Renal cortex interstitium (tissue), 11 donors: ENCODE measurements around the gene PPFIBP1. TPM values are rescaled to one million over a fixed set of nuclear protein-coding genes. Genes with fewer than 3 reads are reported as not detected.

Source experiments
- DNase-seq, 11 donors: peaks; one replicate each; pipeline ENCODE4 v3.0.0-alpha.2; 2013; ENCODE audit warnings: low read depth in 9 of 11, low spot score in 4 of 11; ENCODE audit errors: extremely low read depth in 1 of 11
- polyA plus RNA-seq, 3 donors: library from polyadenylated mRNA; unstranded; fragments of 120-200 nt; gene quantifications; one replicate each; pipeline ENCODE4 v1.2.1, GENCODE V29; 2013; ENCODE audit not compliant: insufficient read length in 3 of 3

The PPFIBP1 gene
- polyA plus RNA-seq, 3 donors, result 81.6 to 136 (median 85.7) TPM

- DNase-seq, result no peak
Measured at GRCh38 chr12:27505761-27506160, 18.2 kb upstream of the PPFIBP1 start.

- DNase-seq, result no peak
Measured at GRCh38 chr12:27506645-27507189, 17.3 kb upstream of the PPFIBP1 start.

- DNase-seq, result no peak
Measured at GRCh38 chr12:27508736-27509431, 15.1 kb upstream of the PPFIBP1 start.

DNA sequence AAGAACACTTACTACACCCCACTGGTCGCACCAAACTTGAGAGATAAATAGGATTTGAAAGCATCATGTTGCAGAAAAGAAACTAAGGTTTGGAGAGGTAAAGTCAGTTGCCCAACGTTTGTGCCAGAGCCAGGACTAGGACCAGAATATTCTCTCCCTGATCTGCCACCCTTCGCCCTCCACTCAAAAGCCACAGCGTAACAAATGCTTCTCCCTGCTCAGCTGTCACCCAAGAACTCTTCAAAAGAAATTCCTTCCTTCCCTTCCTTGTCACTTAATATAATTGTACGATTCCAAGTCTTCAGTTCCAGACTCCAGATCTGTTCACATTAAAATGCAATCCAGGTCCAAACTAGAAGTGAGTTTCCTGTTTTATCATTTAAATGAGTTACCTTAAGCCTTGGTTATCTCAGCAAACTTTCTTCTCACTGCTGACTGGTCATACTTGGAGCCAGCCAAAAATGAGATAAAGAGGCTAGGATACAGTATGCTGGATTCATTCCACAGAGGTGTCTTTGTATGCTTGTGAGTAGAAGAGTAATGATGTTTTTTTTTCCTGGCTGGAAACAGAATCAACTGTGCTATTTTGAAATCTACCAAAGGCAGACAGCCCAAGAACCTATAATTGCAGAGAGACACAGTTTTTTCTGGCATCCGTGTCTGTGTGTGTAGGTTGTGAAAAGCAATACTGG, 12.8 kb upstream of the PPFIBP1 start:
- DNase-seq, result no peak

- no peak for DNase-seq
Measured at GRCh38 chr12:27511723-27512045, 12.3 kb upstream of the PPFIBP1 start.

- no peak for DNase-seq
Measured at GRCh38 chr12:27513155-27513824, 10.7 kb upstream of the PPFIBP1 start.

GRCh38 chr12:27515671-27516070, 8.3 kb upstream of the PPFIBP1 start:
- DNase-seq, result peak in 4 of 11 donors; percentile 47 to 78 (median 74)

DNA sequence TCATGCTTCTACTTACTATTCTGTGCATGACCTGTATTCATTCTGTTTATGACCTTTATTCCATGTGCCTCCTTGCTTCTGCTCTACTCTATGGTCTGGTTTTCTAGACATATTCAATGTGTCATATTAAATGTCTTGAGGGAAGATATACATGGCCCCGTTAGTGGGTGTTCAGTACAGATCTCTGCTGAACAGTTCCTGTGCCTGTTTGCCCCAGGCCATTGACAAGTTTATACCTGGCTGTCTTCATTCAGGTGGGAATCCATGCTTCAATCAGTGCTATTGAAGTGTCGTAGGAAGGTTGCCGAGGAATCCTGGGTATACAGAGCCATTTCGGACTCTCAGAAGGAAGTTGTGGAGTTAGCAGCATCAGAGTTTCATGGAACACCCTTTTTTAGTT, 7.4 kb upstream of the PPFIBP1 start:
- no peak for DNase-seq

GRCh38 chr12:27517546-27517945, 6.5 kb upstream of the PPFIBP1 start:
- no peak for DNase-seq

GRCh38 chr12:27517961-27518665, 5.9 kb upstream of the PPFIBP1 start:
- no peak for DNase-seq

DNA sequence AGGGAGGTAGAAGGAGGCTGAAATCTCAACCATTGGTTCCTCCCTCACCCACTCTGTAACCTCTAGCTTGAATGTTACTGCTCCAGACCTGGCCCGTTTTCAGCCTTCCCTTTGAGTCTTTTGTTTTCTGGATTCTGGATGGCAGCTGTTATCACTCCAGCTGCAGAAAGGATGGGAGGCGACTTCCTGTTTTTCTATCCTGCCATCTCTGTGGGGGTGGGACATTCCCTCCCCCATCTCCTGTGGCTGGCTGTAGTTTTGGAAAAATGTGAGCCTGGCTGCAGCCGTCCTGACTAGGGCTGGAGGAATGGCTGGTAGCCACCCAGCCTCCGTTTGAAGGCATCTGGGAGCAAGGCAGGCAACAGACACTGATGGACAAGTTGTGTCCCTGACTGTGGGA, 2.9 kb upstream of the PPFIBP1 start:
- DNase-seq, result peak in 1 of 11 donors; percentile 37

DNA sequence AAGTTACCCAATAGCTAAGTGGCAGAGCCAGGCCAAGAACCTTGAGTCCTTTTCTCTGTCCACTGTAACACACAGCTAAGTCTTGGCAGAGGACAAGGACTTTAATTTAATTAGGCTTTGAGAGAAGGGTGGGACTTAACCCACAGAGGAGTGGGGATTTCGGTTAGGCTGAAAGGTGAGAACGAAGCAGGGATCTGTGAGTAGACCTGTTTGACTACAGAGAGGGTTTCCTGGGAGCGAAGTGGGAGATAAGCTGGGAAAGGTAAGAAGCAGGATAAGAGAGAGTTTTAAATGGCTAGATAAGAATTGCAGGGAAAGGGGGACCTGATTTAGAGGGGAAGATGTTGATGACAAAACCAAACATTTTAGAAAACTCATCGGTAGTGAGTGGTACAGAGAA, 2.0 kb upstream of the PPFIBP1 start:
- no peak for DNase-seq

DNA sequence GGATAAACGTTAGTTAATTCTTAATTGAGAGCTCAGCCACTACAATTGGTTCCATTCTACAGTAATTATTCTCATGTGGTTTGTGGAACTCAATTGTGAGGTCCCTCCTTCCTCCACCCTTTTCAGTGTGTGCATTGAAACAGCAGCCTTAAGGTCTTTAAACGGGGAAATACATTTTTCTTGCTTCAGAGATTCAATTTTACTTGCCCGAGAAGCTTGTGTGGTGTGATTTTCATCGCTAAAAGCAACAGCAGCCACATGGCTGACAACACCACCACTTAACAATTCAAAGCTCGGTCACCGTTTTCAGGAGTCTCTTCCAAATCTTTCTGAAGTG, 733 bp upstream of the PPFIBP1 start:
- no peak for DNase-seq

DNA sequence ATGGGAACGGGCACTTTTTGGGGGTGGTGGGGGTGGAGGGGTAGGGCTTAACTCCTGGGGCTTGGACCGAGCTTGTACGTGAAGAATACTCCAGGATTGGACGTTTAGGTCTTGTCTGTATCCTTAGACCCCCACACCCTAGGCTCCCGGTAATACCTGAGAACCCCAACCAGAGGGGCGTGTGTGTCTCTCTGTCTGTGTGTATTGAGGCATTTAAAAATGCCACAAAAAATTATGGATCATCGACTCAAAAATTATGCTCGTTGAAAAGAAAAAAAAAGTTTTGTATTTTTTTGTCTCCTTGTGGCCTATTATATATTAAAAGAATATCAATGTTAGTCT, 459 bp downstream of the PPFIBP1 start:
- DNase-seq, result no peak

DNA sequence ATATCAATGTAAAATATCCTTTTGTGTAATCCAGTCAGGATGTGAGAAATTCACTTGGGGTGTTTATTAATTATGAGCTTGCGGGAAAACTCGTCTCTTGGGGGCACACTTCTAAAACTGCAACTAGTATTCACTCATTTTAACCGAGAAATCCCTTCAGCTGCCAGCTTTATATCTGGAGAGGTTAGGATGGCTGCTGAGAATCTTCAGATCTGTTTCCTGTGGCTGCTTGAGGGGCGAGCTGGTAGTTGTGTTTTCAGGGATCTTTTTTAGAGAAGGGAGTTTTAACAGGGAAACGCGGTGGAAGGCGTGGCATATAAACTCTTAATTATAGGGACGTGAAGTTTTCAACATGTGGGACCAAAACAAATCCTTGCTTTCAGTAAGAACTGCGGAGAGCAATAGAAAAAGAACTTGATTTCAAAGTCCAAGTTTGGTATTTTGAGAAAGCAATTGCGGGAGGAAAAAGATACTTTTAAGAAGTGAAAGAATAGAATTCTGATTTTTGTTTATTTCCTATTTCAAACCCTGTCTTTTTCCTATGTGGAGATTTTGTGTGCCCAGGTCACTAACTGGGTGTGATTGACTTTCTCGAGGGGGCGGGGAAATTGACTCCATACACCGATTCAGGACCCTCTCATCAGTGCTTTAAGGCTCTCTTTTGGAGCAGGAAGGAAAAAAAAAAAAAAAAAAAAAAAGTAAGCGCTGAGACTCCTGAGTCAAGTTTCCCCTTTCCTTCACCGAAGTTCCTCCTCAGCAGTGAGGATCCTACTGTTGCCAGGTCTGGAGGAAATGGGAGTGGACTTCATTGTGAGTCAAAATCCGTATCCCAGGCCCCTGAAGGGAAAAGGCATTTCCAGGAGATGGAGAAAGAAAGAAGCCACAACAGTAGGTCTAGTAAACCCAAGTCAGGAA, 1.1 kb downstream of the PPFIBP1 start:
- peak in 1 of 11 donors; percentile 50 for DNase-seq

GRCh38 chr12:27527512-27527911, 3.5 kb downstream of the PPFIBP1 start:
- DNase-seq, result no peak

DNA sequence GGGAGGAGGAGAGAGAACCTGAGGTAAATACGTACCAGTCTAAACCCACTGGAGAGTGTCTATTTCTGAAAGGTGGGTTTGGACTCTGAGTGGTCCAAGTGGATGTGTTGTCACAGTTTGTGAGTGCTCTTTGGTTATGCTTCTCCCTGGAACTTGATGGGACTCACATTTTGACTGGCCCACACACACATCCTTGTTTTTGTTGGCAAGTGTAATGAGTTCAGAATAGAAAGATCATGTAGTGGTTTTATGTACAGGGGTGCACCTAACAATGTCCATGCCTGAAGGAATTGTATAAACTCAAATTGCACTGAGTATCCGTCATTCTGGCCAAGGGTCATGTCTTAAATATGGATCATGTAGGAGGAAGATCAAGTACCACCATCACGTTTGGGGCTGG, 4.8 kb downstream of the PPFIBP1 start:
- no peak for DNase-seq

DNA sequence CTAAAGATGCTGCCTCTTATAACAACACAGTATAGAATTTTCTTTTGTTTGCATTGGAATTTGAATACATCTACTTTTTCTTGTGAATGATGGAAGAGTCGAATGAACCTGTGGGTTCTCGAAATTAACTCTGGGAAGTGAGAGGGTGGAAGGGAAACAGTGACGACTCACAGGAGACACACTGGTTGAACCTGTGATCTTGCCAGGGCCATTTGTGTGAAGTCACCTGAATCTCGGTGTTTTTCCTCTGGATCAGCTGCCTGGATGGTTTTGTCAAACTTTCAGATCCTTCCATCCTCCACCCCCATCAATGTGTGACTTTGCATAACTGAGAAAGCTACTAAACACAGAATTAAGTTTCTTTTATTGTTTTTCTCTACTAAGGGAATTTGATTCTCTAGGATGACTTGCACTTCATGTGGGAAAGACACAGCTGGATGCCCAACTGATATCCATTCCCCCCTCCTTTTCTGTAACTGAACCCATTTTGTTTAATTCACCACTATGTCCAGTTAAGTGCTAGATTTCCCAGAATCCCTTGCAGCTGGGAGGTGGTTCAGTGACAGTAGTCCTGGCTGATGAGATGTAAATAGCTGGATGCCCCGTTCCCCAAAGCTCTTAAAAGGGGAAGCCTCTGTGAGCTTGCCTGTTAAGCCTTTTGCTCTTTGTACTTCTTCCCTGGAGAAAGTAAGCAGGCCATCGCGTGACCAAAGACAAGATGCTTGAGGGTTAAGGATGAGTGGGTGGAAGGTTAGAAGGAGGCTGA, 6.3 kb downstream of the PPFIBP1 start:
- DNase-seq, result no peak
